ENCODE measurements around the gene GSS. TPM values are rescaled to one million over a fixed set of nuclear protein-coding genes. Genes with fewer than 3 reads are reported as not detected.
A peak's percentile ranks its signal among the peaks of the same experiment; 100 is the strongest.

Gene GSS
- 10 to 100 TPM; 45.7 to 81.8 (median 62.4) TPM for total RNA-seq

GRCh38 chr20:34955231-34956040, at the start of gene GSS, which contains the start of gene MYH7B:
Gene GSS (minus strand): TSS chr20:34955806. CDS start chr20:34951852, 3,954 bp downstream.
Gene MYH7B (plus strand): TSS chr20:34955868. CDS start chr20:34978006, 22,138 bp downstream.
- peak within 1 kb of the TSS; percentile 40 to 91 (median 84) for H3K27ac ChIP-seq
- 0 to 2% methylated on average over 35 to 47 of the region's 62 CpGs for WGBS, 2 donors
- H3K27me3 ChIP-seq: no peaks in the 10 kb centered on the region
- peak in 1 of 2 donors; percentile 88 for TF ChIP-seq POLR2A (IDR thresholded peaks at IDR 0.05)
- TF ChIP-seq, protein P1, sequence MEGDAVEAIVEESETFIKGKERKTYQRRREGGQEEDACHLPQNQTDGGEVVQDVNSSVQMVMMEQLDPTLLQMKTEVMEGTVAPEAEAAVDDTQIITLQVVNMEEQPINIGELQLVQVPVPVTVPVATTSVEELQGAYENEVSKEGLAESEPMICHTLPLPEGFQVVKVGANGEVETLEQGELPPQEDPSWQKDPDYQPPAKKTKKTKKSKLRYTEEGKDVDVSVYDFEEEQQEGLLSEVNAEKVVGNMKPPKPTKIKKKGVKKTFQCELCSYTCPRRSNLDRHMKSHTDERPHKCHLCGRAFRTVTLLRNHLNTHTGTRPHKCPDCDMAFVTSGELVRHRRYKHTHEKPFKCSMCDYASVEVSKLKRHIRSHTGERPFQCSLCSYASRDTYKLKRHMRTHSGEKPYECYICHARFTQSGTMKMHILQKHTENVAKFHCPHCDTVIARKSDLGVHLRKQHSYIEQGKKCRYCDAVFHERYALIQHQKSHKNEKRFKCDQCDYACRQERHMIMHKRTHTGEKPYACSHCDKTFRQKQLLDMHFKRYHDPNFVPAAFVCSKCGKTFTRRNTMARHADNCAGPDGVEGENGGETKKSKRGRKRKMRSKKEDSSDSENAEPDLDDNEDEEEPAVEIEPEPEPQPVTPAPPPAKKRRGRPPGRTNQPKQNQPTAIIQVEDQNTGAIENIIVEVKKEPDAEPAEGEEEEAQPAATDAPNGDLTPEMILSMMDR (IDR thresholded peaks at IDR 0.05): peak in 4 of 6 experiments; percentile 27 to 62 (median 50)
- intact Hi-C loops (cut with DNase I): loop anchor here (5.0 kb wide), 1 partner anchor 83 kb away; the partner anchor contains the start of gene GGT7
- peak within 1 kb of the TSS; percentile 4 to 50 (median 19) for H3K4me3 ChIP-seq (replicated peaks in 1 of 3)
- peaks cover 0 to 12% of the 10 kb centered on the region in 2 donors for H3K4me1 ChIP-seq
- DNase-seq: peak; percentile 98
- H3K36me3 ChIP-seq: no peaks in the 10 kb centered on the region
- no peaks in the 10 kb centered on the region for H3K9me3 ChIP-seq

DNA sequence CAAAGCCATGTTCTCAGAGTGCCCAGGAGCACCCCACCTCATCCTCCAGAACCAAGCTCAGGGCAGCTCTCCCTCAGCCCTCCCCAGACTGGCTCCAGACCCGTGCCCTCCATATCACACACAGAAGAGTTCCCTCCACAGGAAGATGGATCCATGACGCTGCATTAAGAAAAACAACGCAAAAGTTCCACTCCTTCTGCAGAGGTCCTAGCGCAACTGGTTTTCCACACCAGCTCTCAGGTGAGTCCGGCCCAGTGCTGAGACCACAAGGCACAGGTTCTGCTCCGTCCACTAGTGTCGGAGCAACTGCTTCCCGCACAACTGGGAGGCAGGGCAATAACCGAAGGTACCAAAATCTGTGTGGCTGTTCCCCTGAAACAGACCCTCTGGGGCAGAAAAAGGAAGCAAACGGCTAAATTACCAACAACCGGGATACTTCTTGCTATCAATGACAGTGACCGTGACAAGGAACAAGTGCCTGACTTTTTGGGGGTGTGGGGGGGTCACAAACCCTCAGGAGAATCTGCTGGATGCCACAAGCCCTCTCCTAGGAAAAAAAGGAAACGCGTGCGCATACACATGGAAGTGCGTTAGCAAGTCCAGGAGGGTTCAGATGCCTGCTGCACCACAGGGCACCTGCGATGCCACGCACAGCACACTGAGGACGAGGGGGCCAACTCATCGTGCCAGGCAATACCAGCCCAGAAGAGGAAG, 49.3 kb upstream of the GSS start:
- H3K27ac ChIP-seq: no peak overlapping the region
- H3K9me3 ChIP-seq: no peaks in the 10 kb centered on the region
- 92 to 94% methylated on average over 19 to 20 of the region's 20 CpGs for WGBS, 2 donors
- H3K4me1 ChIP-seq: no peaks in the 10 kb centered on the region
- H3K4me3 ChIP-seq (replicated peaks in 1 of 3): no peak overlapping the region
- peaks cover 91 to 100% of the 10 kb centered on the region in 2 donors for H3K36me3 ChIP-seq
- TF ChIP-seq POLR2A (IDR thresholded peaks at IDR 0.05): no peak
- TF ChIP-seq, protein P1 (IDR thresholded peaks at IDR 0.05): no peak
- intact Hi-C loops (cut with DNase I): no loop called here
- no peak for DNase-seq
- no peaks in the 10 kb centered on the region for H3K27me3 ChIP-seq

DNA sequence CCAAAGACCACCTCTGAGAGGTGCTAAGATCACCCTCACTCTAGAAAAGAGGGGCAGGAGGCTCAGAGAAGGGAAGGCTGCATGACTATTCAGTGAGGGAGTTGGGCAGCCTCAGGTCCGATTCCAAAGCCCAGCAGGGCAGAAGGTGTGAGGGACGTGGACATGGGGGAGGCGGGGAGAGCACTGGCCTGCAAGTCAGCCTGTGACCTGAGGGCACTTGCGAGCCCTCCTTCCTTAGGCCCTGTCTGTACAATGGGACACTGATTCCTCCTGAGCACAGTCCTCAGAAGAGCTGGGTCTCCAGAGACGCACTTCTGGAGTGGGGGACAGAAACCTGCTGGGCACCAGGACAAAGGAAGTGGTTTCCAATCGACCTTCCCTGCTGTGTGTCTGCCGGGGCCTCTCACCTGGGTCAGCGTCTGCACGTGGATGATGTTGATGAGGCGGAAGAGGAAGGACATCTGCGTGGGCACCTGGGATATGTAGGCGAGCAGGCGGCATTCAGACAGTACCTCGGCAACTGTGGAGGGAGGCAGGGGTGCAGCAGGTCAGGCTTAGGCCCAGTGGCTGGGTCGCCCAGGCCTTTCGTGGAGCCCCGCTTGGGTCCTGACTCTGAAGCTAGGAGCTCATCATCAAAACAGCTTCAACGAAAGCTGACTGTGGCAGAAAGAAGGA, 48.6 kb upstream of the GSS start:
- H3K4me3 ChIP-seq (replicated peaks in 1 of 3): no peak overlapping the region
- no peak for TF ChIP-seq POLR2A (IDR thresholded peaks at IDR 0.05)
- intact Hi-C loops (cut with DNase I): no loop called here
- no peaks in the 10 kb centered on the region for H3K4me1 ChIP-seq
- no peaks in the 10 kb centered on the region for H3K9me3 ChIP-seq
- H3K27me3 ChIP-seq: no peaks in the 10 kb centered on the region
- WGBS, 2 donors: 89 to 95% methylated on average over 17 to 18 of the region's 18 CpGs
- no peak overlapping the region for H3K27ac ChIP-seq
- DNase-seq: no peak
- H3K36me3 ChIP-seq: peaks cover 92 to 97% of the 10 kb centered on the region in 2 donors

- Histone ChIP-seq H3K9me3 (no peaks in the 10 kb centered on the region), H3K36me3 (peaks cover 93 to 97% of the 10 kb centered on the region in 2 donors), H3K27ac (no peak overlapping the region), H3K4me1 (no peaks in the 10 kb centered on the region), H3K27me3 (no peaks in the 10 kb centered on the region), H3K4me3 (replicated peaks in 1 of 3) (no peak overlapping the region)
- WGBS, 2 donors: 93 to 94% methylated on average over 11 to 21 of the region's 25 CpGs
- intact Hi-C loops (cut with DNase I): no loop called here
- TF ChIP-seq, protein P1 (IDR thresholded peaks at IDR 0.05): no peak
- no peak for TF ChIP-seq POLR2A (IDR thresholded peaks at IDR 0.05)
- no peak for DNase-seq
These were observed 47.8 kb upstream of the GSS start for GRCh38 chr20:35003211-35004031.

All from thyroid gland (tissue), 4 donors.